Neural crest cell (in vitro differentiated cells): ENCODE measurements around the gene VSIG1. TPM values are rescaled to one million over a fixed set of nuclear protein-coding genes. Genes with fewer than 3 reads are reported as not detected.

Source experiments
- DNase-seq: peaks from one replicate; pipeline ENCODE4 v3.0.0; 2021; ENCODE audit warnings: low read depth, mixed read lengths, low spot score
- H3K27ac Mint-ChIP-seq: one replicate; pipeline ENCODE4 v1.8.0; 2021; ENCODE audit warnings: mild to moderate bottlenecking, mixed read lengths; ENCODE audit not compliant: unreplicated experiment
- H3K27me3 Mint-ChIP-seq: 2 replicates; pipeline ENCODE4 v1.8.0; 2021; ENCODE audit warnings: low read depth, mild to moderate bottlenecking, mixed read lengths
- H3K36me3 Mint-ChIP-seq: 2 replicates; pipeline ENCODE4 v1.8.0; 2021; ENCODE audit warnings: low read depth, mild to moderate bottlenecking, mixed read lengths
- H3K4me1 Mint-ChIP-seq: 2 replicates; pipeline ENCODE4 v1.8.0; 2021; ENCODE audit warnings: mixed read lengths
- H3K4me3 Mint-ChIP-seq: one replicate; pipeline ENCODE4 v1.8.0; 2021; ENCODE audit warnings: mild to moderate bottlenecking, mixed read lengths
- H3K9me3 Mint-ChIP-seq: 2 replicates; pipeline ENCODE4 v1.8.0; 2021; ENCODE audit warnings: mixed read lengths
- CTCF ChIP-seq: fragments of 200-600 bp; sonication (generic); conservative IDR thresholded peaks from 2 replicates; pipeline ENCODE4 v1.5.0; 2021; ENCODE audit warnings: antibody characterized with exemption, mild to moderate bottlenecking
- total RNA-seq: library from RNA; stranded (reverse); gene quantifications from 2 replicates; pipeline ENCODE4 v1.2.1, GENCODE V29; 2021

Gene VSIG1
- total RNA-seq, 1 donor from 2014 or later = not detected

- no peak overlapping the region for H3K4me3 Mint-ChIP-seq
Observed at GRCh38 chrX:108064001-108064400, 19.1 kb downstream of the VSIG1 start.

GRCh38 chrX:108064613-108065012 is 19.7 kb downstream of the VSIG1 start:
- Mint-ChIP-seq H3K27ac (no peak overlapping the region), H3K9me3 (no peaks in the 10 kb centered on the region), H3K36me3 (no peaks in the 10 kb centered on the region), H3K4me3 (no peak overlapping the region), H3K27me3 (peaks cover 30% of the 10 kb centered on the region), H3K4me1 (no peaks in the 10 kb centered on the region)
- no peak for TF ChIP-seq CTCF
- no peak for DNase-seq

More at GRCh38 chrX:108064001-108064400, 19.1 kb downstream of the VSIG1 start:
- no peaks in the 10 kb centered on the region for H3K36me3 Mint-ChIP-seq
- no peak for DNase-seq
- H3K27ac Mint-ChIP-seq = no peak overlapping the region
- TF ChIP-seq CTCF = no peak
- no peaks in the 10 kb centered on the region for H3K9me3 Mint-ChIP-seq
- H3K4me1 Mint-ChIP-seq = no peaks in the 10 kb centered on the region
- peaks cover 24% of the 10 kb centered on the region for H3K27me3 Mint-ChIP-seq

GRCh38 chrX:108068121-108068520 is 23.3 kb downstream of the VSIG1 start:
- Mint-ChIP-seq H3K27me3 (peaks cover 39% of the 10 kb centered on the region), H3K9me3 (no peaks in the 10 kb centered on the region), H3K4me3 (no peak overlapping the region), H3K4me1 (no peaks in the 10 kb centered on the region), H3K27ac (no peak overlapping the region), H3K36me3 (no peaks in the 10 kb centered on the region)
- TF ChIP-seq CTCF = no peak
- DNase-seq = no peak

GRCh38 chrX:108070891-108071290 is 26.0 kb downstream of the VSIG1 start:
- no peaks in the 10 kb centered on the region for H3K36me3 Mint-ChIP-seq
- H3K4me1 Mint-ChIP-seq = no peaks in the 10 kb centered on the region
- H3K9me3 Mint-ChIP-seq = no peaks in the 10 kb centered on the region
- DNase-seq = no peak
- H3K27me3 Mint-ChIP-seq = peaks cover 46% of the 10 kb centered on the region
- TF ChIP-seq CTCF = no peak
- H3K27ac Mint-ChIP-seq = no peak overlapping the region
- no peak overlapping the region for H3K4me3 Mint-ChIP-seq

GRCh38 chrX:108071578-108071977 is 26.7 kb downstream of the VSIG1 start:
- Mint-ChIP-seq H3K4me1 (no peaks in the 10 kb centered on the region), H3K36me3 (no peaks in the 10 kb centered on the region), H3K4me3 (no peak overlapping the region), H3K9me3 (no peaks in the 10 kb centered on the region), H3K27ac (no peak overlapping the region), H3K27me3 (peaks cover 44% of the 10 kb centered on the region)
- no peak for DNase-seq
- no peak for TF ChIP-seq CTCF

GRCh38 chrX:108072746-108073145 is 27.9 kb downstream of the VSIG1 start:
- Mint-ChIP-seq H3K27ac (no peak overlapping the region), H3K27me3 (peaks cover 32% of the 10 kb centered on the region), H3K9me3 (no peaks in the 10 kb centered on the region), H3K36me3 (no peaks in the 10 kb centered on the region), H3K4me1 (no peaks in the 10 kb centered on the region), H3K4me3 (no peak overlapping the region)
- DNase-seq = no peak
- no peak for TF ChIP-seq CTCF
